Nephron (organoid): Measurements from ENCODE around the gene RRN3.
"Not testable (repeated sequence)": the region's sequence is repeated elsewhere in the genome, so short reads cannot be mapped to it uniquely, and the experiment has no call there.

Experiments used
- H3K27ac Mint-ChIP-seq, 3 experiments: 2 replicates each; pipeline ENCODE4 v1.8.0; 2020; ENCODE audit warnings: mixed read lengths in 3 of 3, mild to moderate bottlenecking in 2 of 3, moderate library complexity in 1 of 3
- H3K27me3 Mint-ChIP-seq: 2 replicates; pipeline ENCODE4 v1.8.0; 2021; ENCODE audit warnings: low read depth, mild to moderate bottlenecking, moderate library complexity, mixed read lengths
- H3K36me3 Mint-ChIP-seq: 2 replicates; pipeline ENCODE4 v1.8.0; 2020; ENCODE audit warnings: low read depth, mixed read lengths
- H3K4me1 Mint-ChIP-seq: 2 replicates; pipeline ENCODE4 v1.8.0; 2020; ENCODE audit warnings: mixed read lengths
- H3K4me3 Mint-ChIP-seq, 3 experiments: 2 replicates each; pipeline ENCODE4 v1.8.0; 2020; ENCODE audit warnings: mild to moderate bottlenecking in 3 of 3, mixed read lengths in 3 of 3, moderate library complexity in 2 of 3
- H3K9me3 Mint-ChIP-seq: 2 replicates; pipeline ENCODE4 v1.8.0; 2020; ENCODE audit warnings: mixed read lengths
- TF ChIP-seq, protein P1 (sequence below), 3 experiments: fragments of 200-600 bp; sonication (generic); IDR thresholded peaks; one replicate each; pipeline ENCODE4 v1.5.0; 2021; ENCODE audit warnings: antibody characterized with exemption in 3 of 3; ENCODE audit not compliant: unreplicated experiment in 3 of 3

RRN3 gene

DNA sequence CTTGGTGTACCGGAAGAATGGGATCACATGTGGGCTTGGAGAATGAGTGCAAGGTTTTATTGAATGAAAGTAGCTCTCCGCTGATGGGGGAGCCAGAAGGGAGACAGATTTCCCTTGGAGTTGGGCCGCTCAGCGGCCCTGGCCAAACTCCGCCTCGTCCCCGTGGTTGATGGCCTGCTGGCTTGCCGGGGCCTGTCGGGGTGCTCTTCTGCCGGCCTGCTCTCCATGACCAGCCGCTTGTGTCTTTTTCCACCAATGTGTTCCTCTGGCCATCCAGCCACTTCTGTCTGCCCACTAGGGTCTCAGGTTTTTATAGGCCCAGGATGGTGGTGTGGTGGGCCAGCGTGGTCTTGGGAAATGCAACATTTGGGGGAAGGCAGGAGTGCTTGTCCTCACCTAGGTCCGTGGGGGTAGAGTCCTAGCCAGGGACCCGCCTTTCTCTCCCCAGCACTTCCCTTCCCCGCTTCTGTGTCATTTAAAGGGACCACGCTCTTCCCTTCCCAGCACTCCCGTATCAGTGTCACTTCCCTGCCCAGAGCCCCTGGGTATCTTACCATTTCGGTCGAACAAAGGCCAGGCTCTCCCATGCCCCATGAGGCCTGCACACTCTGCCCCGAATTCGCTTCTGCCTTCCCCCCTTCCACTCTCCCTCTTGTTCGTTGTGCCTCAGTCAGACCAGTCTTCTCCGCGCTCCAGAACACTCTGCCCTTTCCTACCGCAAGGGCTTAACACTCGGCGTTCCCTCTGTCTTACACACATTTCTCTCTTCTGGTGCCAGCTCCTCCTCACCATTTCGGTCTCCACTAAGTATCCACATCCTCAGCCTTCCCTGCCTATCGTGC is 66.3 kb downstream of the RRN3 start:
- Mint-ChIP-seq H3K27ac (peak overlapping the region in 1 of 3 experiments; percentile 27), H3K4me1 (peaks cover 18% of the 10 kb centered on the region), H3K36me3 (peaks cover 74% of the 10 kb centered on the region)
- not testable (repeated sequence) for H3K9me3 Mint-ChIP-seq, H3K4me3 Mint-ChIP-seq, H3K27me3 Mint-ChIP-seq

DNA sequence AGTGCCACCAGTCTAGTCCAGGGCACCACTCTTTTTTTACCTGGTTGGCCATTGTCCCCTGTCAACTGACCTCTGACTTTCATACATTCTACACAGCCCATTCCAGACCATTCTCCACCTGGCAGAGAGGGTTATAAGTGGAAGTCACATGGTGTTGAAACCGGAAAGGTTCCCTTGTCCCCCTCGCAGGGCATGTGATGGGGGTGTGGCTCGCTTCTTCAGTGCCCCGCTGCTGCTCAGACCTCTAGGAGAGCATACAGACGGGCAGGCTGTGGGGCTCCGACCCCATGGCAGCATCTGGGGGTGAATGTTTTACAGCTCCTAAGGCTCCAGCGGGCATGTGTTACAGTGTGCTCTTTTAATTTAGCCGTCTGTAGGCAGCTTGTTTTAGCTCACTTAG is 67.0 kb downstream of the RRN3 start:
- Mint-ChIP-seq H3K4me1 (peaks cover 16% of the 10 kb centered on the region), H3K27ac (peak overlapping the region in 1 of 3 experiments; percentile 52), H3K36me3 (peaks cover 77% of the 10 kb centered on the region)
- H3K9me3 Mint-ChIP-seq, H3K4me3 Mint-ChIP-seq, H3K27me3 Mint-ChIP-seq: not testable (repeated sequence)

DNA sequence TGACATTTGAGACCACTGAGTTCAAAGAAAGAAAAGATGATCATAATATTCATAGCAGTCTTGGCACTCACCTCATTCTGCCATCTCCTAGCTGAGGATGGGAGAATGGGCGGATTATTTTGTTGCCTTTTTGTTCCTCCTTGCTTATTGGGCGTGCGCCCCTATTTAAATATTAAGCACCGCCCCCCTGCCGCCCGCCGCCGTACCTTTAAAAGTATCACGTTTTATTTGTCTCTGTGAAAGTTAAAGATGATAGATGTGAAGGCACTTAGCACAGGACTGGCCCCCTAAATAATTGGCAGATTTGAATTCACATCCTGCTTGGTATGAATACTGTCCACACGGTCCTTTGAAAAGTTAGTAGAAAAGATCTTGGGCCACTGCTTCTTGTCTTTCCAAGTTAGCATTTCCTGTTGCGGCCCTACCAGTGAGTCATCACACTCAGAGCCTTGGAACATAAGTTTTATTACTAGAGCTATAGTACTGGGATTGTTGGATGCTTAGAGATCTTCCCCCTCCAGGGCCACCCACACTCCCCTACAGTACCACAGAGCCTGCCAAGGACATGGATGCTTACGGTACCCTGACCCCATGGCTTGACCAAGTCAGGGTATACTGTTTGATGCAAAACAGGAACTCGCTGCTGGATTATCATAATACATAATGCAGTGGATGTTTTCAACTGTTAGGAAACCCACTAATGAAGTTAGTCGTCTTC is 68.7 kb downstream of the RRN3 start:
- Mint-ChIP-seq H3K4me1 (peaks cover 16% of the 10 kb centered on the region), H3K36me3 (peaks cover 76% of the 10 kb centered on the region), H3K27ac (peak overlapping the region in 1 of 3 experiments; percentile 30)
- H3K4me3 Mint-ChIP-seq, H3K9me3 Mint-ChIP-seq, H3K27me3 Mint-ChIP-seq: not testable (repeated sequence)

DNA sequence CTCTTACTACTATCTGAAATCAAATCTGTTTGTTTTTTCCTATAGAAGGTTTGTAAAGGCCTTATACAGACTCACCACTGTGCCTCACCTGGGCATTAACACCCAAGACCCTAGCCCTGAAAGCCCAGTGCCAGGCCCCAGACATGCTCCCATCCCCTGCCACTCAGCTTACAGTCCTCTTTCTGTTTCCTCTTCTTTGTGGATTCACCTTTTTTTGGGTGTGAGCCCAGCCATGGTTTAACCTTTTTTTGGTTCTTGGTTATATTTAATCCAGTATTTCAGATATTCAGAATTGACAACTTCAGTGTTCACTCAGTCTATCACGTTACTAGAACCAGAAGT is 69.2 kb downstream of the RRN3 start:
- not testable (repeated sequence) for H3K4me3 Mint-ChIP-seq, H3K9me3 Mint-ChIP-seq, H3K27me3 Mint-ChIP-seq, H3K27ac Mint-ChIP-seq
- Mint-ChIP-seq H3K4me1 (peaks cover 14% of the 10 kb centered on the region), H3K36me3 (peaks cover 79% of the 10 kb centered on the region)

DNA sequence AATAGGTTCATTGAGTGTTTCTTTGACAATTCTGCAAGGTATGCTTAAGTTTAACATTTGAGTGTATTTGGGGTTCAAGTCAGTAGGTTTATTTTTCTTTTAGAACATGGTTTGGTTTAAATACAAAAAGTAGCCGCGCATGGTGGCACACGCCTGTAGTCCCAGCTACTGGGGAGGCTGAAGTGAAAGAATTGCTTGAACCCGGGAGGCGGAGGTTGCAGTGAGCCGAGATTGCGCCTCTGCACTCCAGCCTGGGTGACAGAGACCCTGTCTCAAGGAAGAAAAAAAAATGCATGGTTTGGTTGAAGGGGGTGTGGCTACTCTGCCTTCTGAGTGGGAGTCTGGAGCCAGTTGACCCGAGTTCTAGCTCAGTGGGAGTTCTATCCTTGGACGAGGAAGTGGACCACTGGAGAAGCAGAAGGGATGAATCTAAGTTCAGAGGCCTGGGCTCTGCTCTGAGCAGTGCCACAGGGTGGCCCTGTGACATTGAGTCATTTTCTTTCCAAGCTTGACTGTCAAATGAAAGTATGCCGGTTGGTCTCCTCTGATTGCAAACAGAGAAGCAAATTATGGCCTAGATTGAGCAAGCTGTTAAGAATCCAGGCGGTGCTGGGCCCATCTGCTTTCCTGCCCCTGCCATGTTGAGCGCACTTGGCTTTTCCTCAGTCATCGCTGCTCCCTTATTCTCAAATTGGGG is 70.5 kb downstream of the RRN3 start:
- not testable (repeated sequence) for H3K9me3 Mint-ChIP-seq, H3K27me3 Mint-ChIP-seq, H3K4me3 Mint-ChIP-seq, H3K27ac Mint-ChIP-seq, H3K4me1 Mint-ChIP-seq
- H3K36me3 Mint-ChIP-seq, result peaks cover 80% of the 10 kb centered on the region

DNA sequence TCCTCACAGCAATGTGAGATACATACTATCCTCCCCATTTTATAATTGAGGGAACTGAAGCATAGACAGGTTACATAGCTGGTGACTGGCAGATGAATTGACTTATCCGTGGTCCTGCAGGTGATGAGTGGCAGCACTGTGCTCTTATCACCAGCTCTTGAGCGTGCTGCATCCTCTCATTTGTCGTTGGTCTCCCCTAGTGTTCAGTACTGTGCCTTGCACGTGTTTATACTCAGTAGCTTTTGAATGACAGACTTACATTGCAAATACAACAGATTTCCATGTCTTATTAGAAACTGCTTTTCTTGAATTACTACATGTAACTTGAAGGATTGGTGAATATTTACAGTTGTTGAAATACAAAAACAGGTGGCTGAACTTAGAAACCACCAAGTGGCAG is 71.9 kb downstream of the RRN3 start:
- peaks cover 77% of the 10 kb centered on the region for H3K36me3 Mint-ChIP-seq
- not testable (repeated sequence) for H3K9me3 Mint-ChIP-seq, H3K4me1 Mint-ChIP-seq, H3K4me3 Mint-ChIP-seq, H3K27me3 Mint-ChIP-seq
- TF ChIP-seq, protein P1, sequence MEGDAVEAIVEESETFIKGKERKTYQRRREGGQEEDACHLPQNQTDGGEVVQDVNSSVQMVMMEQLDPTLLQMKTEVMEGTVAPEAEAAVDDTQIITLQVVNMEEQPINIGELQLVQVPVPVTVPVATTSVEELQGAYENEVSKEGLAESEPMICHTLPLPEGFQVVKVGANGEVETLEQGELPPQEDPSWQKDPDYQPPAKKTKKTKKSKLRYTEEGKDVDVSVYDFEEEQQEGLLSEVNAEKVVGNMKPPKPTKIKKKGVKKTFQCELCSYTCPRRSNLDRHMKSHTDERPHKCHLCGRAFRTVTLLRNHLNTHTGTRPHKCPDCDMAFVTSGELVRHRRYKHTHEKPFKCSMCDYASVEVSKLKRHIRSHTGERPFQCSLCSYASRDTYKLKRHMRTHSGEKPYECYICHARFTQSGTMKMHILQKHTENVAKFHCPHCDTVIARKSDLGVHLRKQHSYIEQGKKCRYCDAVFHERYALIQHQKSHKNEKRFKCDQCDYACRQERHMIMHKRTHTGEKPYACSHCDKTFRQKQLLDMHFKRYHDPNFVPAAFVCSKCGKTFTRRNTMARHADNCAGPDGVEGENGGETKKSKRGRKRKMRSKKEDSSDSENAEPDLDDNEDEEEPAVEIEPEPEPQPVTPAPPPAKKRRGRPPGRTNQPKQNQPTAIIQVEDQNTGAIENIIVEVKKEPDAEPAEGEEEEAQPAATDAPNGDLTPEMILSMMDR (IDR thresholded peaks at IDR 0.05; ENCODE audit: unreplicated experiment in 3 of 3), result peak; percentile 28 to 51 (median 42)
- H3K27ac Mint-ChIP-seq, result peak overlapping the region in 1 of 3 experiments; percentile 3

DNA sequence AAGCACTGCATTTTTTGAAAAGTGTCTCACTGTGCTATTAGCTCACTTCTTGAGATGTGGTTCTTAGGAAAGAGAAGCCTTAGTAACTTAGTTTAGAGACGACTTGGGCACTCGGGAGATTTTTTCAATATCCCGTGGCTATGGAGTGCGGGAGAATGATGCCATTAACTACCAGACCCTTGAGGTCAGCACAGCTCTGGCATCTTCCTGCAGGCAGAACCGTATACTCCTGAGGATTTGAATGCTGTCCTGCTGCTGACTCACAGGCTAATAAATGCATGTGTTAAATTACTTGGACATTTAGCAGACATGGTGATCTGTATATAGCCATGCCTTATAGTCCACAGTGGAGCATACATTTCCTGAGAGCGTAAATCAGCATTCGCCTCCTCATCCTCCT is 72.6 kb downstream of the RRN3 start:
- not testable (repeated sequence) for H3K4me3 Mint-ChIP-seq, H3K27ac Mint-ChIP-seq
- peaks cover 10% of the 10 kb centered on the region for H3K4me1 Mint-ChIP-seq

DNA sequence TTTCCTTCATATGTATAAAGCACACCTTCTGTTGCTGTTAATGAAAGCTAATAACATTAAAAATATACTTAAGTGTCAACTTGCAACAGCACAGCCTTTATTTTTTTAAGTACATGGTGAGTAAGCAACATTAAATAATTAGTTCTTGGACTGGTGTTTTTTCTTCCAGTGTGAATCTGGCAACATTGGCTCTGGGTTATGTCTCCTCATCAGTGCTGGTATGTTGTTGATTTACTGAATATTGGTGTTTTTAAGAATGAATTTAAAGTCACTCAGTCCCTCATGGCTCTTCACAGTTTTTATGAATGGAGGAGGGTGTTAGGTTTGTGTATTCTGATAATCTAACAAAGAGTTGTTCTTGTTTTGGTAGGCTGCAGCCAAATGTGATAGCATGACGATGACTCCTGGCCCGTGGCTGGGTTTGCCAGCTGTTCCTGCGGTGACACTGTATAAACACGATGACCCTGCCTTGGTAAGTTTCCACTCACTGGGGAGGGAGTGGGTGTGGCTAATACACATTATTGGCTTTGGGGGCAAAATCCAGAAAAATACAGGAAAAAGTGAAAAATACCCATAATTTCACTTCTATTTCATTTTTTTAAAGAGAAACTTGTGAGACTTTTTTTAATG is 77.0 kb downstream of the RRN3 start:
- peak overlapping the region in 1 of 3 experiments; percentile 21 for H3K4me3 Mint-ChIP-seq
- peaks cover 60% of the 10 kb centered on the region for H3K36me3 Mint-ChIP-seq
- H3K27me3 Mint-ChIP-seq, result not testable (repeated sequence)

More for the DNA sequence above, 72.6 kb downstream of the RRN3 start:
- not testable (repeated sequence) for H3K27me3 Mint-ChIP-seq, H3K9me3 Mint-ChIP-seq
- peaks cover 78% of the 10 kb centered on the region for H3K36me3 Mint-ChIP-seq

DNA sequence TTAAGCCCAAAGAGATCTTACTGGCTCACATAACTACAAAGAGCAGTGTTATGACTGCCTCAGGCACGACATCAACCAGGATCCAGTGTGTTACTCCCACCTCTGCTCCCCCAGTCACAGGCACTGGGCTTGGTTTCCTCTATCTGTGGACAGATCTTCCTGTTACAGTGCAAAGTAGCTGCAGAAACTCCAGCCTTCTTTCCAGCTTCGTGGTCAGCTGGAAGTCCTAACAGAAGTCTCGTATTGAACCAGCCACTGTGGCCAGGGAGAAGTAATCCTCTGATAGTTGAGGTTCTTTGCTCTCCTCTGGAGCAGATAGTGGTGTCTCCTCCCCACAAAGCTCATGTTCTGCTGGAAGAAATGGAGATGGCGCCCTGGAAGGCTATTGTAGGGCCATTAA is 77.7 kb downstream of the RRN3 start:
- not testable (repeated sequence) for H3K4me3 Mint-ChIP-seq, H3K27me3 Mint-ChIP-seq, H3K9me3 Mint-ChIP-seq
- Mint-ChIP-seq H3K4me1 (peaks cover 23% of the 10 kb centered on the region), H3K36me3 (peaks cover 62% of the 10 kb centered on the region), H3K27ac (peak overlapping the region; percentile 58 to 88 (median 78))

More for the DNA sequence above, 77.0 kb downstream of the RRN3 start:
- not testable (repeated sequence) for H3K9me3 Mint-ChIP-seq
- peak overlapping the region; percentile 78 to 88 (median 84) for H3K27ac Mint-ChIP-seq
- H3K4me1 Mint-ChIP-seq, result peaks cover 23% of the 10 kb centered on the region

DNA sequence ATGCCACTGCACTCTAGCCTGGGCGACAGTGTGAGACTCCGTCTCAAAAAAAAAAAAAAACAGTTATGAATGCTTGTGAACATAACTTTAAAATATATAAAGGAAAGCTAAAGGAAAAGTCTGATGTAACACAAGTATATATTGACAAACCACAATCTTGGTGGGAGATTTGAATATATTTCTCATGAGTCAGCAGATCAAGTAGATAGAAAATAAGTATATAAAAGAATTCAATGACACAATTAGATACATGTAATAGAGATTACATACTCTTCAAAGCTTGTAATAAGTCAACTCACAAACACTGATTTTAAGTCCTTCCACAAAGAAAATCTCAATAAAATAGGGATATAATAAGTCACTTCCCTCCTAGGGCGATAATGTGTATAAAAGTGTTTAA is 78.4 kb downstream of the RRN3 start:
- not testable (repeated sequence) for H3K4me3 Mint-ChIP-seq, H3K27ac Mint-ChIP-seq, H3K27me3 Mint-ChIP-seq, H3K9me3 Mint-ChIP-seq
- peaks cover 65% of the 10 kb centered on the region for H3K36me3 Mint-ChIP-seq
- peaks cover 23% of the 10 kb centered on the region for H3K4me1 Mint-ChIP-seq

DNA sequence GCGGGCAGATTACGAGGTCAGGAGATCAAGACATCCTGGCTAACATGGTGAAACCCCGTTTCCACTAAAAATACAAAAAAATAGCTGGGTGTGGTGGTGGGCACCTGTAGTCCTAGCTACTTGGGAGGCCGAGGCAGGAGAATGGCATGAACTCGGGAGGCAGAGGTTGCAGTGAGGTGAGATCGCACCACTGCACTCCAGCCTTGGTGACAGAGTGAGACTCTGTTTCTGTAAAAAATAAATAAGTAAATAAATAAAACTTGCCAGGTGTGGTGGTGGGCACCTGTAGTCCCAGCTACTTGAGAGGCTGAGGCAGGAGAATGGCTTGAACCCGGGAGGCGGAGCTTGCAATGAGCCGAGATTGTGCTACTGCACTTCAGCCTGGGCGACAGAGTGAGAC is 81.1 kb downstream of the RRN3 start:
- peaks cover 65% of the 10 kb centered on the region for H3K36me3 Mint-ChIP-seq
- not testable (repeated sequence) for H3K4me3 Mint-ChIP-seq, H3K27me3 Mint-ChIP-seq, H3K9me3 Mint-ChIP-seq, H3K27ac Mint-ChIP-seq
- peaks cover 23% of the 10 kb centered on the region for H3K4me1 Mint-ChIP-seq
